NCI-H446 (cell line): Measurements from ENCODE around the gene TPCN1.

ENCODE experiments used
- DNase-seq, 2 experiments: peaks; one replicate each; lab custom pipeline; 2025; lab: John Stamatoyannopoulos, UW

TPCN1 gene

DNA sequence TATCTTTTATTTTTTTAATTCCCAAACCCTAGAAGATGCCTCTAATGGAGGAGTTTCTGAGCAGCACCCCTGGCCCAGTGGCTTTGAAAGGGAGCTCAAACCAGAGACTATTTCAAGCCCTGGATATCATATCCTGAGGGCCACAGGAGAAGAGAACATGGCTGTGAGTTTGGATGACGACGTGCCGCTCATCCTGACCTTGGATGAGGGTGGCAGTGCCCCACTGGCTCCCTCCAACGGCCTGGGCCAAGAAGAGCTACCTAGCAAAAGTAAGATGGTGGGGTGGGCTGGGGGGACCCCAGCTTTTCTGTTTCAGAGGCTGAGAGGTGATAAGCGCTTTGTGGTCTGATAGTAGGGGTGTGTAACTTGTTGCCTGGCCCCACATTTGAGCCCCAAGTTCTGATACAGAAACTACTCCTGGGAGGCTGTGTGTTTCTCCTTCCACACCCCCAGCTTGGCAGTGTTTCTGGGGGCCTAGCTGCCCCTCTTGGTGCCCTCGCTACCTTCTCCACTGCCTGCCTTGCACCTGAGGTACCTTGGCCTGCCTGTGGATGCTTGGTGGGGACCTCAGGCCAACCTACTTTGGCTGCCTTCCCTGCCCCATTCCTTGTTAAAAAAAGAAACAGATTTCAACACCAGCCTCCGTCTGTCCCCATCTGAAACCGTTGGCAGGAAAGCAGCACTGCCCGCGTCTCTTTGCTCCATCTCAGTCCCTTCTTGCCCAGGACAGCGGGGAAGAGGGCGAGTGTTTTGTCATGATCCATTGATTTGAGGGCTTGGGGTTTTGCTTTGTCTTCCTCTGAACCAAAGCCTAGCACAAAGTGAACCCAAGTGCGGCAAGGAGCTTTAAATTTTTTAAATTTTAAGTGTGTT lies 5.7 kb downstream of the TPCN1 start:
- DNase-seq, result peak in 1 of 2 experiments; percentile 63

DNA sequence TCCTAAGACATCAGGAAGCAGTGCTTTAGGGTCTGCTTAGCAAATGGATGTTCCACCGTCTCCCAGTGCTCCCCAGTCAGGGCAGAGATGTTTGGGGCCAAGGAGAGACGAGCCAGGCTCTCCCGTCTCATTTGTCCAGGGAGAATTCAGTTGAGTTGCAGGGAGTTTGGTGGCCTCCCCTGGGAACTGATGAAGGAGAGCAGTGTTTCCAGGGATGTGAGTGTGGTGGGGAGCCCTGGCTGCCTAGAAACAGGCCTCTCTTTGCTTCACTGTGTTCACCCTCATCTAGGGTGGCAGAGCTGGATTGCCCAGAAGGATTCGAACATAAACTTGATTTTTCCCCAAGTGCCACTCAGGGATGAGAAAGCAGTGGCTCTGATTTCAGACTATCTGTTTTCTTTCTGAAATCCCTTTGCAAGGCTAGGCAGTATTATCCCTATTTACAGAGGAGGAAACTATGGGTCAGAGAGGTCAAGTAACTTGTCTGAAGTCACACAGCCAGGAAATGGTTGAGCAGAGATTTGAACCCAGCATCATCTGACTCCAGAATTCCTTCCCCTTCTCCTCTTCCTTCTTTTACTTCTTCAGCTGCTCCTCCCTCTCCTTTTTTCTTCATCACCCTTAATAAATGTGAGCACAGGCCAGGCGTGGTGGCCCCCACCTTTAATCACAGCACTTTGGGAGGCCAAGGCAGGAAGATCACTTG lies 6.6 kb downstream of the TPCN1 start:
- no peak for DNase-seq

DNA sequence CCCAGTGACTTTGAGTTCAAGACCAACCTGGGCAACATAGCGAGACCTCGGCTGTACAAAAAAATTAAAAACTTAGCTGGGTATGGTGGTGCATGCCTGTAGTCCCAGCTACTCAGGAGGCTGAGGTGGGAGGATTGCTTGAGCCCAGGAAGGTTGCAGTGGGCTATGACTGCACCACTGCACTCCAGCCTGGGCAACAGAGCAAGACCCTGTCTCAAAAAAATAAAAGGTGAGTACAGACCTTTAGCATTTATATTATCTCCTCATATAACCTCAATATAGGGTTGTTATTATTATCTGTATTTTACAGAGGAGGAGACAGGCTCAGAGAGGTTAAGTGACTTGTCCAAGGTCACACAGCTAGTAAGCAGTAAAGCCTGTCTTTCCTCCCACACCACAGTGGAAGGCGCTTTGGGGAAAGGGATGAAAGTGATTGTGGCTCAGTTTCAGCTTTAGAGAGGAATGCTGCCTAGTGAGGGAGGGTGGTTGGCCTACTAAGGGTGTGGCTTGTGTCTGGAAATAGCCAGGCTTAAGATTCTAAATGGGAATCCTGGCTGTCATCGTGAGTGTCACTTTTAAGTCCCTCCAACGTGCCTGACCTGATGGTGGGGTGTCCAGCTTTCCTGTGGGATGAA lies 7.2 kb downstream of the TPCN1 start:
- no peak for DNase-seq

GRCh38 chr12:113230315-113231234 lies 9.3 kb downstream of the TPCN1 start:
- DNase-seq, result peak in 1 of 2 experiments; percentile 57

GRCh38 chr12:113231235-113232088 lies 10.2 kb downstream of the TPCN1 start:
- DNase-seq, result peak in 1 of 2 experiments; percentile 24

GRCh38 chr12:113232089-113232839 lies 11.0 kb downstream of the TPCN1 start:
- DNase-seq, result peak in 1 of 2 experiments; percentile 65

DNA sequence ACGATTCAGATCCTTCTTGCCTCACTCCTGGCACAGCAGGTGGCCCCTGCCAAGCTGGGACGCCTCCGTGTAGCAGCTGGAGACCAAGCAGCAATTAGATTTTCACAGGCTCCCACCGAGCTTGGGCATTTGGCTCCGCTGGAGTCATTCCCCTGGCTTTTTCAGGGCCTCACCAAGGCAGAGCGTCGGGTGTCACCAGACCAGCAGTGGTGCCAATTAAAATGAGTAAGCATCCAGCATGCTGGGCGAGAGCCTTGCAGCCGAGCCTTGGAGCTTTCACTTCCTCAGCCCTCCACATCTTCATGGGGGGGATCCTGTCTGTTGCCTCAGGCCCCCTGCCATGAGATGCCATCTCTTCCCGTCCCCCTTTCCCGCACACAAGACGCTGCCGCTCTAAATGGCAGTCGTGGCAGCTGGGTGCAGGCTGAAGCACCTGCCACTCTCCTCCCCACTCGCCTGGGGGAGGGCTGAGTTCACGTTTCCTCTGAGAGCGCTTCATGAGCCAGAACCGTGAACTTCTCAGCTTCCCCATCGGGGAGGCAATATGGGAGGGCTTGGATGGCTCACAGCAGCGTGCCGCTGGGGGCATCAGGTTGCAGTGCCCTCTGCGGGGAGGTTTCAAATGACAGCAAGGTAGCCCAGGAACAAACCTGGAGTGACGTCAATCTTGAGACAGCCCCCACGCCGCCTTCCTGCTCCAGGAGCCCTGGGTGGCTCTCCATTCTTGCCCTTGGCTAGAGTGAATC lies 11.7 kb downstream of the TPCN1 start:
- peak; percentile 75 to 94 for DNase-seq

- DNase-seq, result no peak
These were observed 12.7 kb downstream of the TPCN1 start for GRCh38 chr12:113233967-113234366.

- no peak for DNase-seq
These were observed 13.2 kb downstream of the TPCN1 start for GRCh38 chr12:113234483-113234882.

GRCh38 chr12:113235976-113236375 lies 14.7 kb downstream of the TPCN1 start:
- no peak for DNase-seq

- DNase-seq, result no peak
These were observed 15.5 kb downstream of the TPCN1 start for GRCh38 chr12:113236539-113237399.

GRCh38 chr12:113237748-113238147 lies 16.5 kb downstream of the TPCN1 start:
- DNase-seq, result no peak

DNA sequence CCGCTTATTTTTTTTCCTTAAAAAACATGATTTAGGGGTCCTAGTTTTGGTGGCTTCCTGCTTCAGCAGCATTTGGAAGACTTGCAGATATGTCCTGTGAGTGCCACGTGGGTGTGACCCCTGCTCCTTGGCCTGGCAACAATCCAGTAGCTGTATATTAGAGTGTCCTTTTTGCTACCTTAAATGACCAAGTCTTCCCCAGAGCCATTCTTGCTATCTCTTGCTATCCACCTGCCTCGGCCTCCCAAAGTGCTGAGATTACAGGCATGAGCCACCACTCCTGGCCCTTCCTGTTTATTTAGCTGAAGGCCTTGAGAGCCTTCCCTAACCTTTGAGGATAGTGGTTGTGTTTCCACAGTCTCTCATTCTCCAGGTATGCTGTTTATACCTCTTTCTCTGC lies 17.0 kb downstream of the TPCN1 start:
- DNase-seq, result no peak

DNA sequence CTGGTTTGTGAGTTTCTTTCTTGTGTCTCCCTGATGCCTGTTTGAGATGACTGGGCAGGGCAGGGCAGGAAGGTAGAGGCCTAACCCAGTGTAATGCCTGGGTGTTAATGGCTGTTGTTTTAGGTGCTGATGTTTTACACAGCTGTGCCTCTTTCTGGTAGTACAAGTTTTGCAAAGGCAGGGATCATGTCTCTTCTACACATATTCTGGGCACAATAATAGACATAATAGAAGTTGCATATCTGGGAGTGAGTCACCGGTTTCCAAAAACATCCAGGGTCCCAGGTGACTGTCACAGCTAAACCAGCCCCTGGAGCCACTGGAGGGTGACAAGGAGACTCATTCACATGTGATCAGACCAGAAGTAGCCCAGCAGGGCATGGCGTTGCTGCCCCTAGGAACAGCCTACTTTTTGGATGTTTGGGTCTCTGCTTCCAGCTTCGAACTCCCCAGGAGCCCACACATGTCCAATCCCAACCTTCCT lies 18.1 kb downstream of the TPCN1 start:
- DNase-seq, result no peak

GRCh38 chr12:113239811-113240331 lies 18.6 kb downstream of the TPCN1 start:
- DNase-seq, result peak in 1 of 2 experiments; percentile 51

- DNase-seq, result no peak
These were observed 19.1 kb downstream of the TPCN1 start for GRCh38 chr12:113240395-113240794.

GRCh38 chr12:113241191-113242025 lies 20.1 kb downstream of the TPCN1 start:
- peak in 1 of 2 experiments; percentile 40 for DNase-seq
